ENCODE measurements around the gene DENND2A.
A peak's percentile ranks its signal among the peaks of the same experiment; 100 is the strongest.

Gene DENND2A

DNA sequence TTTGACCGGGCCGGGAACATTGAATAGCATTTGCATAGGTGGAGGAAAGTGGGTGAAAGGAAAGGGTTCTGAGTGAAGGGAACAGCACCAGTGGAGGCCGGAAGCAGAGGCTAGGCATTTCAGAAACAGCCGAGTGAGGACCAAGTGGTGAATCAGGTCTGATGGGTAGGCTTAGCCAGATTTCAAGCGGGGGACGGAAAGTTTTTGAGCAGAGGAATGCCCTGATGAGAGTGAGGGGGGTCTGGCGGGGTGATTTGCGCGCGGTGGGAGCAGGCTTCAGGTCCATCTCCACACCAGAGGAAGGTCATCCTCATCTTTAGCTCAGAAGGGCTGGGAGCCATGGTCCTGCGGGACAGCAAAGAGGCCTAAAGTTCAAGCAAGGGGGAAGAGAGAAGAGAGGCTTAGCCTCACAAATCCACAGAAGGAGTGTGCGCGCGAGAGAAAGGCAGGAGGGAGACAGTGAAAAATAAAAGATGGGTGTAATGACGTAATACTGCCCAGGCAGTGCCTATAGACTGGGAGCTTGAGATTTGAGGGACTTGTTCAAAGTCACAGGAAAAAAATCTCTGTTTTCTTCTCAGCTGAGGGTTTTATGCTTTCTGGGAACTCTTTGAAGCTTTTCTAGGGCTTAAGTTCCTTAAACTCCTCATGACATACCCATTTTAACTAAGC, 1.0 kb upstream of the DENND2A start:
- POLR2A ChIA-PET, result no interaction called here
- CTCF ChIA-PET, result interaction anchor here (0.9 to 1.4 kb wide), 2 partner anchors 10 to 11 kb away, joined by 3 to 5 read pairs; no protein-coding TSS in a partner anchor
- no peak for DNase-seq (ENCODE audit: extremely low spot score)
- TF ChIP-seq, protein P1, sequence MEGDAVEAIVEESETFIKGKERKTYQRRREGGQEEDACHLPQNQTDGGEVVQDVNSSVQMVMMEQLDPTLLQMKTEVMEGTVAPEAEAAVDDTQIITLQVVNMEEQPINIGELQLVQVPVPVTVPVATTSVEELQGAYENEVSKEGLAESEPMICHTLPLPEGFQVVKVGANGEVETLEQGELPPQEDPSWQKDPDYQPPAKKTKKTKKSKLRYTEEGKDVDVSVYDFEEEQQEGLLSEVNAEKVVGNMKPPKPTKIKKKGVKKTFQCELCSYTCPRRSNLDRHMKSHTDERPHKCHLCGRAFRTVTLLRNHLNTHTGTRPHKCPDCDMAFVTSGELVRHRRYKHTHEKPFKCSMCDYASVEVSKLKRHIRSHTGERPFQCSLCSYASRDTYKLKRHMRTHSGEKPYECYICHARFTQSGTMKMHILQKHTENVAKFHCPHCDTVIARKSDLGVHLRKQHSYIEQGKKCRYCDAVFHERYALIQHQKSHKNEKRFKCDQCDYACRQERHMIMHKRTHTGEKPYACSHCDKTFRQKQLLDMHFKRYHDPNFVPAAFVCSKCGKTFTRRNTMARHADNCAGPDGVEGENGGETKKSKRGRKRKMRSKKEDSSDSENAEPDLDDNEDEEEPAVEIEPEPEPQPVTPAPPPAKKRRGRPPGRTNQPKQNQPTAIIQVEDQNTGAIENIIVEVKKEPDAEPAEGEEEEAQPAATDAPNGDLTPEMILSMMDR (IDR thresholded peaks at IDR 0.05; ENCODE audit: control extremely low read depth, extremely low read depth, low read depth, missing control alignments), result no peak

DNA sequence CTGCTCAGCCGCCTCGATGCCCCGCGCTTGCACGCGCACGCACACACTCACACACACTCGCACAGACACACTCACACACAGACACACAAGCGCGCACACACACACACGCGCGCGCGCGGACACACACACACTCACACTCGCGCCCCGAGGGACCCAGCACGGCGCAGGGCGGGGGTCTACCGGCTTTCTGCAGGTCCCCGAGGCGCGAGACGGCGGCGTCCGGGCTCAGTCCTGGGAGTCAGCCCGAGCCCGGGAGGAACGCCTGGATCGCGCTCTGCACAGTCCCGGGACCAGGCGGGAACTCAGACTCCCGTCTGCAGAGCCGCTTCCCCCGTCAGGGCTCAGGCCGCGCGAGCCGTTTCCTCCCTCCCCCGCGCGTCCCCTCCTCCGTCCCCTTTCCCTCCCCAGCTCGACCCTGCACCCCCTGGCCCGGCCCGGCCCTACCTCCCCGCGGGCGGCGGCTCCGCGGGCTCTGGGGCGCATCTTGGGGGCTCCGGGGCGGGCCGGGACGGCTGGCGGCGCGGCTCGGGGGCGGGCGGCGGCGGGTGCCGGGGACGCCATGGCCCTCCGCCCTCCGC, 464 bp downstream of the DENND2A start:
- ChIA-PET POLR2A (no interaction called here), CTCF (interaction anchor here (1.4 kb wide), 1 partner anchor 13 kb away, joined by 5 read pairs; no protein-coding TSS in a partner anchor)
- TF ChIP-seq, protein P1 (IDR thresholded peaks at IDR 0.05; ENCODE audit: control extremely low read depth, extremely low read depth, low read depth, missing control alignments), result no peak
- DNase-seq (ENCODE audit: extremely low spot score), result peak; percentile 37

DNA sequence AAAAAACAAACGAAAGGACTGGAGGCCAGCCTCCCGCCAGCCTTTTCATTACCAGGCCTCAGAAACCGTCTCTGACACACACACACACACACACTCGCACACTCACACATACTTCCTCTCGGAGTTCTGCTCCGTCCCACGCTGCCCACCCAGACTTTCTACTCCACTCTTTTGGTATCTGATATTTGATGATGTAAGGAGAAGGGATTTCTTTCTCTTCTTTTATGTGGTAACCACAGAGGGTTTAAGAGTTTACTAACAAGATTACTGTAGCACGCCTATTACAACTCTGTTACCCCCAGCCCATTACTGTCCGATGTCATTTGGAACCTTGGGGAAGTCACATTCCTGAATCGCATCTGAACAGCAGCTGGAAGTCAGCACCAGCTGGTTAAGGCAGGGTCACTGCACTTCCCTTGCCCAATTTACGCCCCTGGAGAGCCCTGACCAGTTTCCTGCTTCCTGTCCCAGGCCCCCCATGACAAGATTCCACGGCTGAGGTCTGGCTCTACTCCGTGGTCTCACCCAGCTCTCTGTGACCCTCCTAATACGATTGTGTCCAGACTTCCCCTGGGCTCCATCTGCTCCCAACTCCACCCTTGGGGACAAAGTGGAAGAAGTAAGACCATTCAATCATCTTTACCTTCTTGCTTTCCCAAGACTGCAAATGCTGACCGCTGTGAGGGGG, 1.1 kb downstream of the DENND2A start:
- DNase-seq (ENCODE audit: extremely low spot score), result no peak
- POLR2A ChIA-PET, result no interaction called here
- CTCF ChIA-PET, result no interaction called here
- TF ChIP-seq, protein P1 (IDR thresholded peaks at IDR 0.05; ENCODE audit: control extremely low read depth, extremely low read depth, low read depth, missing control alignments), result no peak

DNA sequence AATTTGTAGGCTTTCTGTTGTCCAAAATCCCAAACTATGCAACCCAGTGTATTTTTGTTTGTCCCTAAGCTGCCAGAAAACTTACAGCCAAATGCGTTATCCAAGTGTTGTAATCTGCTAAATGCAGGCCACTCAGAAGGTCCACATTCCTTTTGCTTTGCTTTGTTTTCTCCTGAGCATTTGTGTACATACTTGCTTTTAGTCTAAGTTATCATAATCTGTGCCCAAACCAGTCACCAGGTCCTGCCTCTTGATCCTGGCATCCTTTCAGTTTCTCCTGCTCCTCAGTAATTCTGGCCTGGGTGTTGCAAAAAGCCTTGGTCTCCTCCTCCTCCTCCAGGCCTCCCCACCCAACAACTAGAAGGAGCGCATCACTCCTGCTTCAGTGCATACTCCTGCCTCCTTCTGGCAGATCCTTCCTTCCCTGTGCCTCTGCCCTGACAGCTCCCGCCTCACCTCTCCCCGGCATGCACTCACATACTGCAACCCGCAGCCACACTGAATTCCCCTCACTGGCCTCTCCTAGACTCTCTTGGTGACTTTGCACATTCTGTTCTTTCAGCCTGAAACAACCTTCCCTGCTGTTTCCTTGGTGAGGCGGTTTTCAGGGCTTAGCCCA, 2.3 kb downstream of the DENND2A start:
- TF ChIP-seq, protein P1 (IDR thresholded peaks at IDR 0.05; ENCODE audit: control extremely low read depth, extremely low read depth, low read depth, missing control alignments), result no peak
- POLR2A ChIA-PET, result no interaction called here
- CTCF ChIA-PET, result no interaction called here
- no peak for DNase-seq (ENCODE audit: extremely low spot score)

DNA sequence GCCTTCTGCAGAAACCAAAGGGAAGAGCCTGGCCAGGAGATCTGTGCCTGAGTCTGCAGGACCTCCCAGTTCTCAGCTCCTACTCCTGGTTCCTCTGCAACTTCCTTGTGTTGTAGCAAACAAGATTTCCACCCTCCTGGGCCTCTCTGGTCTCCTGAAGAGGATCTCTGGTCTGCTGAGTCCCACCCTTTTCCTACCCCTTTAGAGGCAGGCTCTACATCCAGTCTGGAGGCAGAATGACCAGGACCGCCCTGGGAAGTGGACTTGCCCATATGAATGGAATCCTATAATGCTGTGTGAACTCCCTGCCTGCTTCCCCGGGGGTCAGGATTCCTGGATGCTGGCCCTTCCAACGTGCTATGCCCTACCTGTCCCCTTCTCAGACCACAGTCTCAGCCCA, 3.2 kb downstream of the DENND2A start:
- TF ChIP-seq, protein P1 (IDR thresholded peaks at IDR 0.05; ENCODE audit: control extremely low read depth, extremely low read depth, low read depth, missing control alignments), result no peak
- no peak for DNase-seq (ENCODE audit: extremely low spot score)
- ChIA-PET CTCF (no interaction called here), POLR2A (no interaction called here)

DNA sequence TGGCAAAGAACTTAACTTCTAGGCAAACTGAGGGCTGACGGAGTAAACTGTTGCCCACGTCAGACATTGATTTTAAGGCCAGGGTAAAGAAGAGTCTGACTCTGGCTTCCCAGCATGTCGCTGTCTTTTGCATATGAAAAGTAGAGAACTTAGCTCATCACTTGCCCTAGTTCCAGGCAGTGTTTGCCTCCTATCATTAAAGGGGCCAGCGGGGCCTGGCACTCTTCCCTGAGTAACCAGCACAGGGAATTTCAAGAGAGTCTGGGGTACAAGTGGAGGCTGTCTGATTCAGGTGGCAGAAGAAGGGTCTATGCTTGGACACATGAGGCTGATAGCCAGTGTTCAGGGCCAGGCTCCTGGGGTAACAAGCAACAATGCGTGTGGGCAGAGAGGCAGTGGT, 4.8 kb downstream of the DENND2A start:
- ChIA-PET POLR2A (no interaction called here), CTCF (no interaction called here)
- TF ChIP-seq, protein P1 (IDR thresholded peaks at IDR 0.05; ENCODE audit: control extremely low read depth, extremely low read depth, low read depth, missing control alignments), result no peak
- DNase-seq (ENCODE audit: extremely low spot score), result no peak
